K562 (cell line): ENCODE data around the gene ATP7B. TPM values are rescaled to one million over a fixed set of nuclear protein-coding genes. Genes with fewer than 3 reads are reported as not detected.

Experiments used
- ATF3 ChIP-seq, 2 experiments: fragments of 450-650 bp in 1 of 2; sonication (generic) in 1 of 2; formaldehyde crosslinking in 1 of 2; IDR thresholded peaks in 1 of 2; conservative IDR thresholded peaks in 1 of 2; 2 replicates each; pipeline versions ENCODE4 v1.6.1 to v1.8.1; 2016 to 2023; ENCODE audit warnings: mild to moderate bottlenecking in 2 of 2, moderate library complexity in 2 of 2, inconsistent platforms in 1 of 2, missing genetic modification reagents in 1 of 2
- CEBPZ ChIP-seq: fragments of 150-350 bp; IDR thresholded peaks from 2 replicates; pipeline ENCODE4 v1.6.1; 2014; ENCODE audit warnings: low read depth, mild to moderate bottlenecking, low read length, borderline replicate concordance
- EHMT2 ChIP-seq: fragments of 450-650 bp; IDR thresholded peaks from 2 replicates; pipeline ENCODE4 v1.6.1; 2018; ENCODE audit warnings: antibody characterized with exemption
- ELK3 ChIP-seq: fragments of 450-650 bp; formaldehyde crosslinking; IDR thresholded peaks from 2 replicates; pipeline ENCODE4 v1.4.0; 2020; ENCODE audit warnings: mild to moderate bottlenecking
- FOS ChIP-seq: IDR thresholded peaks from 3 replicates; pipeline ENCODE4 v1.6.1; 2011; ENCODE audit not compliant: insufficient read length; ENCODE audit errors: extremely low read depth
- HDAC2 ChIP-seq: fragments of 450-650 bp; IDR thresholded peaks from 2 replicates; pipeline ENCODE4 v1.6.1; 2016; ENCODE audit warnings: mild to moderate bottlenecking
- HIVEP1 ChIP-seq: fragments of 250-450 bp; sonication (Bioruptor Pico); IDR thresholded peaks from 2 replicates; pipeline ENCODE4 v1.4.0; 2020; ENCODE audit warnings: mild to moderate bottlenecking
- IRF1 ChIP-seq: sonication (generic); formaldehyde crosslinking; IDR thresholded peaks from 2 replicates; pipeline ENCODE4 v1.8.0; 2022; ENCODE audit warnings: missing genetic modification reagents, mild to moderate bottlenecking, borderline replicate concordance
- KDM2B ChIP-seq: fragments of 250-450 bp; sonication (Bioruptor Pico); IDR thresholded peaks from 2 replicates; pipeline ENCODE4 v1.8.0; 2021; ENCODE audit warnings: mild to moderate bottlenecking, moderate library complexity
- POLR2B ChIP-seq: fragments of 450-650 bp; IDR thresholded peaks from 2 replicates; pipeline ENCODE4 v1.6.1; 2018; ENCODE audit warnings: low read depth; ENCODE audit not compliant: partially characterized antibody
- PYGO2 ChIP-seq: fragments of 450-650 bp; IDR thresholded peaks from 2 replicates; pipeline ENCODE4 v1.6.1; 2016; ENCODE audit warnings: mild to moderate bottlenecking, missing genetic modification characterization, moderate library complexity, missing compliant biosample characterization
- SMAD4 ChIP-seq: fragments of 250-450 bp; sonication (Bioruptor Pico); conservative IDR thresholded peaks from 2 replicates; pipeline ENCODE4 v1.8.0; 2021; ENCODE audit warnings: inconsistent platforms, mild to moderate bottlenecking, moderate library complexity
- TAL1 ChIP-seq: fragments of 450-650 bp; IDR thresholded peaks from 2 replicates; pipeline ENCODE4 v1.6.1; 2016; ENCODE audit warnings: mild to moderate bottlenecking
- TBL1XR1 ChIP-seq, 2 experiments: IDR thresholded peaks; 2 replicates each; pipeline ENCODE4 v1.6.1; 2012; ENCODE audit warnings: improper control_type of control experiment in 2 of 2, low read length in 2 of 2, mild to moderate bottlenecking in 1 of 2
- YY1 ChIP-seq, 3 experiments: IDR thresholded peaks; 2 replicates each; pipeline ENCODE4 v1.6.1; 2011; ENCODE audit warnings: low read length in 2 of 3, mild to moderate bottlenecking in 2 of 3, moderate library complexity in 2 of 3, borderline replicate concordance in 1 of 3, control low read depth in 1 of 3, low read depth in 1 of 3; ENCODE audit not compliant: insufficient read depth in 3 of 3, insufficient replicate concordance in 2 of 3, control insufficient read depth in 1 of 3, insufficient read length in 1 of 3; ENCODE audit errors: extremely low read depth in 1 of 3
- ZC3H8 ChIP-seq: fragments of 450-650 bp; IDR thresholded peaks from 2 replicates; pipeline ENCODE4 v1.6.1; 2017
- ZNF764 ChIP-seq: fragments of 250-450 bp; sonication (Bioruptor Pico); IDR thresholded peaks from 2 replicates; pipeline ENCODE4 v1.4.0; 2020; ENCODE audit warnings: low read depth, mild to moderate bottlenecking, moderate library complexity
- polyA plus RNA-seq, 8 experiments: library from polyadenylated mRNA; depleted of rRNA in 4 of 8; stranded (reverse) in 5 of 8; unstranded in 3 of 8; fragments of >200 nt; fragmentation: Nextera tagmentation in 2 of 8; fragmentation: Illumina TruSeq in 1 of 8; extraction: Ambion mirVana in 2 of 8; extraction: Trizol in 1 of 8; gene quantifications; 2 replicates each; pipeline versions ENCODE4 v1.2.1 to v1.2.3, GENCODE V29; 2011 to 2014; ENCODE audit warnings: inconsistent platforms in 1 of 8, missing spikeins in 1 of 8
- total RNA-seq, 7 experiments: library from RNA; depleted of rRNA in 6 of 7; stranded (reverse); fragments of >200 nt in 6 of 7; fragmentation: Illumina TruSeq in 2 of 7; extraction: Trizol in 2 of 7; gene quantifications; 2 replicates each; pipeline versions ENCODE4 v1.2.1 to v1.2.3, GENCODE V29; 2011 to 2021; ENCODE audit warnings: low replicate concordance in 1 of 7

Gene ATP7B
- total and polyA plus RNA-seq, 9 of the 15 experiments (the other 6 are each of a cell fraction or from before 2014, with no cell fraction given), result 1.1 to 20.4 (median 8.5) TPM

- TF ChIP-seq YY1 (IDR thresholded peaks at IDR 0.05; ENCODE audit: borderline replicate concordance in 1 of 3, control insufficient read depth in 1 of 3, extremely low read depth in 1 of 3, insufficient read depth in 3 of 3, insufficient read length in 1 of 3, insufficient replicate concordance in 2 of 3, low read depth in 1 of 3, low read length in 2 of 3) (no peak), SMAD4 (CRISPR knock-in tag) (0 out of 2 replicates have a peak, but pooled peaks have one; percentile 26), ZC3H8 (no peak), HDAC2 (peak; percentile 30; the same call in 1 of the 2 replicates), TAL1 (no peak), ELK3 (no peak), HIVEP1 (CRISPR knock-in tag) (no peak), FOS (no peak), IRF1 (CRISPR knock-in tag) (no peak), ZNF764 (CRISPR knock-in tag) (no peak), EHMT2 (0 out of 2 replicates have a peak, but pooled peaks have one; percentile 23), POLR2B (peak; percentile 20), ATF3 (IDR thresholded peaks at IDR 0.05) (peak; percentile 88), ATF3 (CRISPR knock-in tag; conservative IDR thresholded peaks at IDR 0.05) (0 out of 2 replicates have a peak, but pooled peaks have one; percentile 45), KDM2B (CRISPR knock-in tag) (no peak), TBL1XR1 (IDR thresholded peaks at IDR 0.05; ENCODE audit: low read length in 2 of 2) (no peak), PYGO2 (tag) (no peak), CEBPZ (no peak)
Measured at GRCh38 chr13:51978796-51979556, 32.3 kb downstream of the ATP7B start (continued).
